Measurements from ENCODE around the gene PSG7.
"Not testable (repeated sequence)": the region's sequence is repeated elsewhere in the genome, so short reads cannot be mapped to it uniquely, and the experiment has no call there.

Gene PSG7

DNA sequence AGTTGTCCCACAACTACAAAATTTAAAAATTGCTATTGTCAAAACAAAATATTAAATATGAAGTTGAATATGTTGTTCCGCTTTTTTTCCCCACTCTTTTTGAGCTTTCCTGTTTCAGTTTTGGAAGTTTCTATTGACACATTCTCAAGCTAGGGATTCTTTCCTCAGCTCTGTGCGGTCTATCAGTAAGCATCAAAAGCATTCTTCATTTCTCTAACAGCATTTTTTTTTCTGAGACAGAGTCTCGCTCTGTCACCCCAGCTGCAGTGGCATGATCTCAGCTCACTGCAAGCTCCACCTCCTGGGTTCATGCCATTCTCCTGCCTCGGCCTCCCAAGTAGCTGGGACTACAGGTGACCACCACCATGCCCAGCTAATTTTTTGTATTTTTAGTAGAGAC lies 24.1 kb downstream of the PSG7 start:
- not testable (repeated sequence) for DNase-seq

DNA sequence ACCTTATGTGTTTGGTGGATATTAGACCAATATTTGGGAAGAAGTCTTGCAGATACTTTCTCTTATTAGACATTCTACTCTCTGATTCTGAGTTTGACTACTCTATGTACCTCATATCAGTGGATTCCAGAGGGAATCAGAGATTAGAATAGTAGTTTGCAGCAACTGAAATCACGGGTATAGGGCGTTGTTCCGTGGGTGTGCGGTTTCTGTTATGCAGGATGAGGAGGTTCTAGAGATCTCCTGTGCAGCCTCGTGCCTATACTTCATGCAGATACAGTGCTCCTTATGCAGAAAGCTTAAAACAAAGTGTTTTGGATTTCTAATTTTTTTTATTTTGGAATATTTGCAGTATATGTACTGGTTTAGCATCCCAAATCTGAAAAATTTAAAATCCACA lies 25.3 kb downstream of the PSG7 start:
- not testable (repeated sequence) for DNase-seq

DNA sequence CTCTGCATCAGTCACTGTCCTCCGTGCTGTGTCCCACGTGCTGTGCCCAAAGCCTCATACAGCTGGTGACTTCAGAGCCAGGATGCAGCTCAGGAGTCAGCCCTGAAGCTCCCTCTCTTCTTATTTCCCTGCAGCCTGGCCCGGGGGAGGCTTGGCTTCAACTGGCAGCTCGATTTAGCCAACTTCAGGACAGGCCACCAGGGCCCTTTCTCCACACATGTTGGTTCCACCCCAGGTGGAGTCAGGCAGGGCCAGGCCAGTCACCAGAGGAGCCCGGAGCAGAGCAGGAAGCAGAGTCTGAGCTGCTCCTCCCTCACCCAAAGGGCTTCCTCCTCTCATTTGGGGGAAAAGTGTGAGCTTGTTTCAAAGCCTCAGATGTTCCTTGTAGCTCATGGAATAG lies 30.8 kb downstream of the PSG7 start:
- not testable (repeated sequence) for DNase-seq

DNA sequence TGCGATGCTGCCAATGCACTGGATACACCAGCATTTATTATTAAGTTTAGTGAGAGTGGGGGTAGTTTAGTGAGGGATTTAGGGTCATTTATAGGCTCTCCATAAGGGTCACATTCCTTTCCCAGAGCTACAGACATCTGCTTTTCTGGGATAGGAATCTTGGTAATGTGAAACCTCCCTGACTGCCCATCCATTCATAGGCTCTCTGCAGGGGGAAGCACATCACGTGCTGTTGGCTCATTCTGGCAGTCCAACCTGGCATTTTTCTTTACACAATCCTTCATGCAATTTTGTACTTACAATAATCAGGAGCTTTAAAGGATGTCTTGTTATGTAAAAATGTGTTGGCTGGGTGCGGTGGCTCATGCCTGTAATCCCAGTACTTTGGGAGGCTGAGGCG lies 36.4 kb downstream of the PSG7 start:
- not testable (repeated sequence) for DNase-seq

DNA sequence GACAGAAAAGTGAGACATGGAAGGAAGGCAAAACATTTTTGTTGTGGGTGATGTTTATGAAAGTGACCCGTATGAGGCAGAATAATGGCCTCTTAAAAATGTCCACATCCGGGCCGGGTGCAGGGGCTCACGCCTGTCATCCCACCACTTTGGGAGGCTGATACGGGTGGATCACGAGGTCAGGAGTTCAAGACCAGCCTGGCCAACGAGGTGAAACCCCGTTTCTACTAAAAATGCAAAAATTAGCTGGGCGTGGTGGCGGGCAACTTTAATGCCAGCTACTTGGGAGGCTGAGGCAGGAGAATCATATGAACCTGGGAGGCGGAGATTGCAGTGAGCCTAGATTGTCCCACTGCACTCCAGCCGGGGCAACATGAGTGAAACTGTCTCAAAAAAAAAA lies 37.3 kb downstream of the PSG7 start:
- not testable (repeated sequence) for DNase-seq

DNA sequence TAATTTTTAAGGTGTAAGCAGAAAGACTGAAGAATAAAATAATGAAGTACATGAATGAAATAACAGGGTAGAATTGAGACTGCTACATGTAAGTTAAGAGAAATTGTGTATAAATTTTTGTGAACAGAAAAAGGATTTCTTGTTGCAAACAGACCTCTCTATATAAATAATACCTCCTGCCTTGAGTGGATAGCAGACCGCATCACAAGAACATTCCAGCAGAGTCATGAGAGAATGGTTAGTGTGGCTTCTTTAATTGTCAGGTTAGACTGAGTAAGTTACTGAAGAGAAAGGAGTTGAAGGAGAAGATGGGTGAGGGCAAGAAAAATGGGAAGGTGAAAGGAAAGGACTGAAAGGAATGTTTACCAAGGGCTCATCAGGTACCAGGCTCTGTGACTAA lies 37.9 kb downstream of the PSG7 start:
- not testable (repeated sequence) for DNase-seq

DNA sequence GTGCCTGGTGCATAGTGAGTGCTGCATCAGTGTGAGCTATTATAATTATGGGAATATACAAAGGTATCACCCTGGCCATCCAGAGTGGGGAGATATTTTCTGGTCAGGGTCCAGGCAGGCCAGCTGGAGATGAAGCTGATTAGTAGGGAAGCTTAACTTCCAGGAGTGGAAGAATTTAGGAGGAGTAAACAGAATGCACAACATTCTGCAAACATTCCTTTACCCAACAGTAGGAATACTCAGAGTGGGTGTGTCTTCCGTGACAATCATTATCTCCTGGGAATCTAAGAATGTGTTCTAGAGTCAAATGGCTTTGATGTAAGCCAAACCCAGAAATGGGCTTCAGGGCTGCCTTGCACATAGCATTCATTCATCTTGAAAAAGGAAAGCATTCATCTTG lies 38.4 kb downstream of the PSG7 start:
- DNase-seq: not testable (repeated sequence)

DNA sequence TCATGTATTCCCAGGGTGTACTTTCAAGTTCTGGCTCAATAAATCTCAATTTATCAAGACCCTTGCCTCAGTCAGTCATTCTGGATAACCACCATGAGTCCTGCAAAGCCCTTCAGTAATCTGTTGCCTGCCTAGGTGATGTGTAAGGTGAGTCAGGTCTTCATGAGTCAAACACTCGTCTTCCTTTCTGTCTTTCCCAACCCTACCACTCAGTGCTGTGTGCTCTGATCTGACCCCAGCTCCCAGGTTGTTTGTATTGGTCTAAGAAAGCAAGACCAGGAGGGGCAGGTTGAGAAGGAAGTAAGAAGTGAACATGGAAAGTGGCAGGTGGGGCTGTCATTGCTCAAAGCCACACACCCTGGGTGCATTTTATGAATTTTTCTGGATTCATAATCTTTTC lies 39.3 kb downstream of the PSG7 start:
- DNase-seq: not testable (repeated sequence)

DNA sequence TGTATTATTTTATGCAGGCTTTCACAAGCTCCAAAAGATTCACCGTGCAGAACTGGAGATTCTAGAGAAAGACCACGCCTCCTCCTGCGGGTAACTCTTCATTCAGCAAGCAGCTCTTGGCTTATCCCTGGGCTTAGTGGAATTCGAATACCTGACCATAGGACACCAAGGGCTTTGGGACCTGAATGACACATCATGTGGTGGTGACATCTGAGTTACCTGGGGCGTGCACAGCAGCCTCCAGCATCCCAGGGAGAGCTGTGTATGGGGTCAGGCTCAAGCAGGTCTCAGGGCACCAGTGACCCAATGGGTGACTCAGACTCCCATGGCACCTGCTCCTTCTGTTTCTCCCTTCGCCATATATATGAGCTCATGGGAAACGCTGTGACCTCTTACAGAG lies 46.6 kb downstream of the PSG7 start:
- DNase-seq: not testable (repeated sequence)

DNA sequence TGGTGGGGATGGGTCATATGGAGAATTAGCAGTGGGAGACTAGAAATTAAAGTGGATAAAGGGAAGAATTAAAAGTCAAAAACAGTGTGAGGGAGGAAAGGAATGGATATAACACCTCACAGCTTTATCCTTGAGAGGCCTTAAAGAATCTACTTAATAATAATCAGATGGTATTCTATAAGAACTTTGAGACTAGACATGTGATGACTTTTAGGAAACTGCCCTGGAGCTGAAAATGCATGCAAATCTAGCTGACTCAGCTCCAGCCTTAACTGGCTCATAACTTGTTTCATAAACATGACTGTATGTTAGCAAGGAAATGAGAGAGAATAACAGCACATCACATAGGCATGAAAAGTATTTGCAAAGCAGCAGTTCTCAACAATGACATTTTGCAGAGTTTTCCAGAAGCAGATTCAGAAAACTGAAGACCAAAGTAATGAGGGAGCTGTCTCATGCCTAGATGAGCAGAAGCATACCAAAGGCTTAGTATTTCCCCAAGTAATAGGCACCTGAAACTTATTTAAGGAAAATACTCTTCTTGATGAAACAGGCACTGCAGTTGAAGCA lies 49.0 kb downstream of the PSG7 start:
- not testable (repeated sequence) for DNase-seq

DNA sequence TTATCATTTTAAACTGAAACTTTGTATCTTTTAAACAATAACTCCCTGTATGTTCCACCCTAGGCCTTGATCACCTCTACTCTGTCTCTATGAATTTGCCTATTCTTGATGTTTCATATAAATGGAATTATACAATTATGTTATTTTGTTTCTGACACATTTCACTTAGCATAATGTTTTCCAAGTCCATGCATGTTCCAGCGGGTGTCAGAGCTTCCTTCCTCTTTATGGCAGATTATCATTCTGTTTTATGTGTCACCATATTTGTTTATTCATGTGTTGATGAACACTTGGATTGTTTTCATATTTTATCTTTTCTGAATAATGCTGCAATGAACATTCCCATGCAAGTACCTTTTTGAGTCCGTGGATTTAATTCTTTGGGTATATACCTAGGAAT lies 54.3 kb downstream of the PSG7 start:
- not testable (repeated sequence) for DNase-seq

DNA sequence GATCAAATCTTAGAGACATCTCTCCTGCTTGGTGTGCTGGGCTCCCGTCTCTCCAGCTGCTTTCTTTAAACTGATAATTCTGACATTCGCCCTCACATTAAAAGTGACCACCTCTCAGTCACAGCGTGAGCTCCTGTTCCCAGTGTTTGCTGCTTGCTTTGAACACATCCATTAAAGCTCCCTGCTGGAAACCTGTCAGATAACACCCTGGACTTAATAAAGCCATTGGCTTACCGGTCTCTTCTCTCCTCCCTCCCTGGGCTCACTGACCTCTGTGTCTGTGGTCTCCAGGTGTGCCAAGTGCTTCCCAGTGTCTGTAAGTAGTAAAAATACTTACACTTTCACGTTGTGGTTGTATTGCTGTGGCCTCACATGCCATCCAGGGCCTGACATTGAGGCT lies 55.0 kb downstream of the PSG7 start:
- not testable (repeated sequence) for DNase-seq

DNA sequence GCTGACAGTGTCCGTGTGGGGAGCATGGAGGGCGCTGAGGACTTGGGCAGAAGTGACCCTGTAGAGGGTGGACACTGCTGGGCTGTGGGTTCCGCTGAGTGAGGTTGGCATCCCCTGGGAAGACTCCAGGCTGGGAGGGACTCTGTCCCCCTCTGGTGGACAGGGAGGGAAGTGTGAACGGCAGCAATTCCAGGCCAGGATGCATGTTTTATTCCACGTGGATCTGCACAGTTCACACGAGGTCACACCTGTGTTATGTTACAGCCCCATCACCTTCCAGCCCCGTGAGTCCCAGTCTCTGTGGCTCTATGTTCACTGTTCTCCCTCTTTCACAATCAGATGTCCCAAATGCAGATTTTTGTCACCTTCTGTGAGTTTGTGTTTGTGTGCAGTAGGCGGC lies 55.7 kb downstream of the PSG7 start:
- not testable (repeated sequence) for DNase-seq

DNA sequence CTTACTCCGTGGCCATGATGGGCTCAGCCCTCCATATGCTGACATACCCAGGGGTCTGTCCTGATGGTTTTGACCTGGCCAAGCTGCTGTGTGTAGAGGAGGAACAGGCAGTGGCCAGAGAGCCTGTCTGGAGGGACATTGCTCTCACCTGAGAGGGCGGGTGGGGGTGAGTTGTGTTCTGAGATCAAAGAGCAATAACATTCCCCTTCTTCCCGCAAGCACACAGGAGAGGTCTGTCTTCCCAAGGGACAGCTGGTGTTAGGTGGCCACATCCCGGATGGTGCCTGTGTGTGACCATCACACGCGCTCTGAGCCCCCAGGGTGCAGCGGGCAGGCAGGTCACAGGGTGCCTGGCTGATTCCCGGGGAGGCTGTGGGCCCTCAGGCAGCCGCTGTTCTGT lies 56.4 kb downstream of the PSG7 start:
- not testable (repeated sequence) for DNase-seq

DNA sequence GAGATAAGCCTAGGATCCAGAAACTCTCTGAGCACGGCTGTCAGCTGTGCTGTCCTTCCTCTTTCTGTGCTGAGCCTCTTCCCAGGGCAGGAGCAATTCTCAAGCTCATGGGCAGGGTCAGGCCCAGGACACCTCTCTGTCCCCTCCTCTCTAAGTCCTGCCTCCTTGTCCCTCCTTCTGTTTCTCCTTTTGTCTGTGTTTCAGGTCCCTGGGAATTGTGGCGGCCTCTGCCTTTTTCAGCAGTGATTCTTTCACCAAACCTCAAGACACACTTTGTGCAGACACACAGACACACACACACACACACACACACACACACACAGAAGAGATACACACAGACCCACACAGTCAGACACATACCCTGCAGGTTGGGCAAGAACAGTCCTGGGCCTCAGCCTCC lies 57.4 kb downstream of the PSG7 start, which contains the start of gene PSG1:
Gene PSG1, minus strand, starts transcription at position 101 of the 400 bp plus-strand sequence. CDS start 132 bp downstream, outside the sequence.
- DNase-seq: no peak

DNA sequence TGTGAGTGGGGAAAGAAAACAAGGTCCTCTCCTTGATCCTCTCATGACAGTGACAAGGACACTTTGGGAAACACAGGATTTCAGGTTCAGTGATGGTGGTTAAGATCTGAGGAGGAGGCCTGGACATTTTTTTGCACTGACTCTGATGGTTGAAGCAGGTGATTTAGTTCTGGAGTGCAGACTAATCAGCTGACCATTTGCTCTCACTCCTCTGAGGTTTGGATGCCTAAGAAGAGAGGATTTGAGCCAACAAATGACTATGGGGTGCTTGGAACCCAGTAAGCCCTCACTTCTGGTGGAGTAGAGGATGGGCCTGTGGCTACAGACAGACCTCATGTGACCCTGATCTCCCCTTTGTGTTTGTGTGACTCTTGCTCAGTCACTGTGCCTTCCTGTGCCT lies 60.4 kb downstream of the PSG7 start:
- not testable (repeated sequence) for DNase-seq

DNA sequence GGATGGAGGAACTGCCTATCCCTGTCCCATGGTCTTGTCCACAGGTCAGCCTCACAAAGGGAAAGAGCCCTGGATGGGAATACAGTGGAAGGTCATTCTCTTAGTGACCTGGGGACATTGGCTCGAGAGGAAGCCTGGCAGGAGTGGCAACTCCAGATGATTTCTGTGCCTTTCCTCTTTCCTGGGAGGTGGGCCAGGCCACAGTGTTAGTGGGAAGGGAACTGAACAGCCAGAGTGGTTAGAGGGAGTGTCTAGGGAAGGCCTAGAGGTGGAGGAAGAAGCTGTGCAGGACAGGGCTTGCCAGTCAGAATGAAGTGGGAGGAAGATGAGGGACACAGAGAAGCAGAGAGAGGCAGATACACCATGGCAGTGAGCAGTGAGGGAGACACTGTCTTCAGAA lies 61.1 kb downstream of the PSG7 start:
- DNase-seq: not testable (repeated sequence)

DNA sequence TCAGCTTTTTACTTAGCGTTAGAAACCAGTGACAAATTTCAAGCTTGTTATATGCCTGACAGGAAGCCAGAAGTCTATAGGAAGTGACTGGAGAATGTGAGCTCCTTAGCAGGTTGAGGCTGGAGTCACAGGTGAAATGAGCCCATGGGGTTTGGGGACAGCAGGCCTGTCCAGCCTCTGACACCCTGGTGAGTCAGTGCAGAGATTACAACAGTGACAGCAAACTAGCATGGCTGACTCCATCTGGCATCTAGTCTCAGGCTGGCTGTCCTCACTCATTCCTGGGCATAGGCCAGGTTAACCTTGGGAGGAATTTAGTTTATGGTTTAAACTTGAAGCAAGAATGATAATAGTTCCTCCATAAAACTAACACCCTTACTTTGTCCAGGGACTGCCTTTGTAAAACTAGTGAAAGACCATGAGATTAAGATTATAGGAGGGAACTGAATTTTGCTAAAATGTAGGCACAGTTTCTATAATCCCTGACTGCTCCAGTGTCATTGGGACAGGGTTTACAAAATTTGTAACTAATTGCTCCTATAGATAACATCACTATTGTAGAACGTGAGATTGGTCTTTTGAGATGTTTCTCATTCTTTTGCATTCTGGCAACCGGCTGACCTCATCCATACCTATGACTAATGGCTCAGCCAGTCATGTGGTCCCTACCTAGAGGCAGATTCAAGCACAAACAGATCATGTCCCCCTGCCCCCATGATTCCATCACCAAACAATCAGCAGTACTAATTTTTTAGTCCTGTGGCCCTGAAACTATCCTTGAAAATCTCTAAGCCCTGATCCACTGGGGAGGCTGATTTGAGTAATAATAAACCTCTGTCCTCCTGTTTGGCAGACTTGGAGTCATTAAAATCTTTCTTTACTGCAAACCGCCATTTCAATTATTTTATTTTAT lies 61.9 kb downstream of the PSG7 start:
- DNase-seq: not testable (repeated sequence)

DNA sequence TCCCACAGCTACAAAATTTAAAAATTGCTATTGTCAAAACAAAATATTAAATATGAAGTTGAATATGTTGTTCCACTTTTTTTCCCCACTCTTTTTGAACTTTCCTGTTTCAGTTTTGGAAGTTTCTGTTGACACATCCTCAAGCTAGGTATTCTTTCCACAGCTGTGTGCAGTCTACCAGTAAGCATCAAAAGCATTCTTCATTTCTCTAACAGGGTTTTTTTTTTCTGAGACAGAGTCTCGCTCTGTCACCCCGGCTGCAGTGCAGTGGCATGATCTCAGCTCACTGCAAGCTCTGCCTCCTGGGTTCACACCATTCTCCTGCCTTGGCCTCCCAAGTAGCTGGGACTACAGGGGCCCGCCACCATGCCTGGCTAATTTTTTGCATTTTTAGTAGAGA lies 62.9 kb downstream of the PSG7 start:
- not testable (repeated sequence) for DNase-seq

All from NCI-H524 treated with DMSO at 0.1 percent for 48 hours (cell line).